Endothelial cell (in vitro differentiated cells): Measurements from ENCODE around the gene RWDD4. TPM values are rescaled to one million over a fixed set of nuclear protein-coding genes. Genes with fewer than 3 reads are reported as not detected.

Experiments
- DNase-seq: peaks from one replicate; pipeline ENCODE4 v3.0.0; 2021; ENCODE audit warnings: low spot score
- H3K27ac Mint-ChIP-seq: one replicate; pipeline ENCODE4 v1.8.0; 2021; ENCODE audit warnings: mixed read lengths, inconsistent platforms; ENCODE audit not compliant: unreplicated experiment
- H3K27me3 Mint-ChIP-seq: one replicate; pipeline ENCODE4 v1.8.0; 2021; ENCODE audit warnings: mild to moderate bottlenecking, moderate library complexity, mixed read lengths, inconsistent platforms; ENCODE audit not compliant: unreplicated experiment
- H3K36me3 Mint-ChIP-seq: one replicate; pipeline ENCODE4 v1.8.0; 2021; ENCODE audit warnings: mild to moderate bottlenecking, low read depth, mixed read lengths, inconsistent platforms; ENCODE audit not compliant: unreplicated experiment
- H3K4me1 Mint-ChIP-seq: one replicate; pipeline ENCODE4 v1.8.0; 2021; ENCODE audit warnings: mild to moderate bottlenecking, mixed read lengths, inconsistent platforms; ENCODE audit not compliant: unreplicated experiment
- H3K4me3 Mint-ChIP-seq: one replicate; pipeline ENCODE4 v1.8.0; 2021; ENCODE audit warnings: mild to moderate bottlenecking, mixed read lengths, inconsistent platforms; ENCODE audit not compliant: unreplicated experiment
- H3K9me3 Mint-ChIP-seq: one replicate; pipeline ENCODE4 v1.8.0; 2021; ENCODE audit warnings: mixed read lengths, inconsistent platforms; ENCODE audit not compliant: unreplicated experiment
- CTCF ChIP-seq: fragments of 200-600 bp; sonication (generic); IDR thresholded peaks from one replicate; pipeline ENCODE4 v1.5.0; 2021; ENCODE audit warnings: antibody characterized with exemption; ENCODE audit not compliant: unreplicated experiment
- total RNA-seq: library from RNA; stranded (reverse); fragmentation: NEBNext Ultra II Directional; extraction: Animal tissue kit (Norgen Biotek cat#: 25700); gene quantifications from one replicate; pipeline ENCODE4 v1.2.1, GENCODE V29; 2021; ENCODE audit not compliant: unreplicated experiment

RWDD4 gene
- total RNA-seq, 1 donor from 2014 or later = 13.1 TPM

GRCh38 chr4:183674153-183674552, 15.2 kb upstream of the RWDD4 start:
- H3K36me3 Mint-ChIP-seq = peaks cover 8% of the 10 kb centered on the region
- no peak overlapping the region for H3K27ac Mint-ChIP-seq
- no peaks in the 10 kb centered on the region for H3K9me3 Mint-ChIP-seq
- TF ChIP-seq CTCF = no peak
- no peak for DNase-seq
- no peak overlapping the region for H3K4me3 Mint-ChIP-seq
- H3K27me3 Mint-ChIP-seq = peaks cover 2% of the 10 kb centered on the region
- H3K4me1 Mint-ChIP-seq = peaks cover 10% of the 10 kb centered on the region

- Mint-ChIP-seq H3K4me1 (peaks cover 8% of the 10 kb centered on the region), H3K27ac (peak overlapping the region; percentile 40), H3K9me3 (no peaks in the 10 kb centered on the region), H3K36me3 (peaks cover 9% of the 10 kb centered on the region), H3K27me3 (peaks cover 2% of the 10 kb centered on the region), H3K4me3 (no peak overlapping the region)
- no peak for TF ChIP-seq CTCF
- DNase-seq = no peak
Measured at GRCh38 chr4:183670960-183671555, 12.1 kb upstream of the RWDD4 start.

- Mint-ChIP-seq H3K4me1 (peaks cover 8% of the 10 kb centered on the region), H3K27me3 (peaks cover 2% of the 10 kb centered on the region), H3K9me3 (no peaks in the 10 kb centered on the region), H3K27ac (no peak overlapping the region), H3K36me3 (peaks cover 15% of the 10 kb centered on the region), H3K4me3 (no peak overlapping the region)
- no peak for TF ChIP-seq CTCF
- DNase-seq = no peak
Measured at GRCh38 chr4:183670251-183670650, 11.3 kb upstream of the RWDD4 start.

- Mint-ChIP-seq H3K4me3 (no peak overlapping the region), H3K4me1 (peaks cover 2% of the 10 kb centered on the region), H3K9me3 (no peaks in the 10 kb centered on the region), H3K36me3 (peaks cover 15% of the 10 kb centered on the region), H3K27me3 (no peaks in the 10 kb centered on the region), H3K27ac (no peak overlapping the region)
- no peak for TF ChIP-seq CTCF
- no peak for DNase-seq
Measured at GRCh38 chr4:183666088-183666487, 7.1 kb upstream of the RWDD4 start.

- H3K27ac Mint-ChIP-seq = peak overlapping the region; percentile 37
- DNase-seq = no peak
- peaks cover 2% of the 10 kb centered on the region for H3K27me3 Mint-ChIP-seq
- peaks cover 3% of the 10 kb centered on the region for H3K36me3 Mint-ChIP-seq
- no peak for TF ChIP-seq CTCF
- H3K4me3 Mint-ChIP-seq = peak overlapping the region; percentile 89
- no peaks in the 10 kb centered on the region for H3K9me3 Mint-ChIP-seq
- H3K4me1 Mint-ChIP-seq = peaks cover 15% of the 10 kb centered on the region
Measured at GRCh38 chr4:183659872-183660242, 872 bp upstream of the RWDD4 start.
